NCI-H2196 treated with DMSO at 0.1 percent for 48 hours (cell line): ENCODE data around the gene SBF2.

Source experiments
- DNase-seq: peaks from one replicate; lab custom pipeline; 2025; ENCODE audit not compliant: unreplicated experiment; lab: John Stamatoyannopoulos, UW

The SBF2 gene

GRCh38 chr11:10302359-10302743 is 8.3 kb upstream of the SBF2 start:
- peak; percentile 44 for DNase-seq

- no peak for DNase-seq
These were observed 7.8 kb upstream of the SBF2 start for GRCh38 chr11:10301656-10302358.

GRCh38 chr11:10298342-10298741 is 4.3 kb upstream of the SBF2 start:
- peak; percentile 58 for DNase-seq

GRCh38 chr11:10295064-10295901 is 1.3 kb upstream of the SBF2 start:
- no peak for DNase-seq

- DNase-seq, result no peak
These were observed 403 bp upstream of the SBF2 start for GRCh38 chr11:10294290-10294953.

- DNase-seq, result no peak
These were observed 2.0 kb downstream of the SBF2 start for GRCh38 chr11:10291801-10292638.

GRCh38 chr11:10289765-10290380 is 4.1 kb downstream of the SBF2 start:
- DNase-seq, result no peak

- DNase-seq, result no peak
These were observed 4.9 kb downstream of the SBF2 start for GRCh38 chr11:10288881-10289764.

GRCh38 chr11:10287766-10288715 is 6.0 kb downstream of the SBF2 start:
- DNase-seq, result no peak

GRCh38 chr11:10287140-10287539 is 6.9 kb downstream of the SBF2 start:
- no peak for DNase-seq

- no peak for DNase-seq
These were observed 8.7 kb downstream of the SBF2 start for GRCh38 chr11:10285148-10285802.

- DNase-seq, result no peak
These were observed 10.0 kb downstream of the SBF2 start for GRCh38 chr11:10283991-10284390.

GRCh38 chr11:10282117-10282516 is 11.9 kb downstream of the SBF2 start:
- DNase-seq, result no peak

GRCh38 chr11:10275714-10276113 is 18.3 kb downstream of the SBF2 start:
- no peak for DNase-seq

- no peak for DNase-seq
These were observed 19.3 kb downstream of the SBF2 start for GRCh38 chr11:10274726-10275125.

- no peak for DNase-seq
These were observed 20.3 kb downstream of the SBF2 start for GRCh38 chr11:10273738-10274137.

GRCh38 chr11:10272132-10272531 is 21.9 kb downstream of the SBF2 start:
- DNase-seq, result no peak
